Aorta (tissue), 5 donors: ENCODE measurements around the gene RAB25. TPM values are rescaled to one million over a fixed set of nuclear protein-coding genes. Genes with fewer than 3 reads are reported as not detected.

Experiments used
- ATAC-seq: fragments of 200-7000 bp; cut with Tn5 transposase; one replicate; pipeline ENCODE4 v1.9.1; 2022; ENCODE audit warnings: moderate library complexity; ENCODE audit not compliant: low FRiP score
- DNase-seq, 2 donors: peaks; one replicate each; pipeline ENCODE4 v3.0.0-alpha.2; 2020
- H3K27ac ChIP-seq, 2 donors: one replicate each; pipeline ENCODE4 v1.5.1; 2013; ENCODE audit warnings: low read length in 2 of 2, mild to moderate bottlenecking in 2 of 2, moderate library complexity in 2 of 2, control low read depth in 1 of 2, inconsistent platforms in 1 of 2, low read depth in 1 of 2
- H3K27me3 ChIP-seq, 2 donors: one replicate each; pipeline ENCODE4 v1.6.1; 2013; ENCODE audit warnings: control low read depth in 1 of 2, low read length in 1 of 2, mild to moderate bottlenecking in 1 of 2, moderate library complexity in 1 of 2; ENCODE audit not compliant: insufficient read depth in 2 of 2, control insufficient read depth in 1 of 2
- H3K36me3 ChIP-seq, 2 donors: one replicate each; pipeline ENCODE4 v1.6.1; 2013; ENCODE audit warnings: control low read depth in 1 of 2, low read length in 1 of 2, mild to moderate bottlenecking in 1 of 2; ENCODE audit not compliant: insufficient read depth in 2 of 2, control insufficient read depth in 1 of 2
- H3K4me1 ChIP-seq, 2 donors: one replicate each; pipeline ENCODE4 v1.6.1; 2013; ENCODE audit warnings: low read length in 2 of 2, control low read depth in 1 of 2, mild to moderate bottlenecking in 1 of 2, moderate library complexity in 1 of 2; ENCODE audit not compliant: insufficient read depth in 2 of 2, control insufficient read depth in 1 of 2
- H3K4me3 ChIP-seq, 2 donors: one replicate each; pipeline ENCODE4 v1.5.1; 2013; ENCODE audit warnings: low read length in 2 of 2, control low read depth in 1 of 2, mild to moderate bottlenecking in 1 of 2
- H3K9me3 ChIP-seq: one replicate; pipeline ENCODE4 v1.6.1; 2013; ENCODE audit warnings: mild to moderate bottlenecking, low read length; ENCODE audit not compliant: control insufficient read depth
- WGBS, 2 donors: extraction: QIAGEN DNeasy Blood & Tissue Kit; methylation state at CpG; one replicate each; pipeline ENCODE4 v1.1.7; 2013; 5-methylcytosine and 5-hydroxymethylcytosine counted together
- intact Hi-C, 2 donors: fragments of 100-400 bp; cut with DNase I; formaldehyde crosslinking; loops; one replicate each; pipeline versions ENCODE4 v1.14.2 to v1.15.0; 2022
- polyA plus RNA-seq, 2 donors: library from polyadenylated mRNA; stranded (reverse); fragments of 200-250 nt; gene quantifications; one replicate each; pipeline ENCODE4 v1.2.3, GENCODE V29; 2013
- total RNA-seq, 2 donors: library from RNA; stranded (reverse); fragmentation: NEBNext Ultra II Directional; extraction: Animal tissue kit (Norgen Biotek cat#: 25700); gene quantifications; one replicate each; pipeline ENCODE4 v1.2.1, GENCODE V29; 2021
- donor health status: healthy with polysubstance abuse.
- donor health status: Bipolar disorder and iron deficiency.
- donor health status: DM: no; HTN: no; CAD: no.
- donor health status: DM: no; HTN: no; CAD: no.
- donor health status: DM: yes; HTN: yes; CAD: no.

Gene RAB25
- total and polyA plus RNA-seq, 4 donors = 1.5 to 32.4 TPM; not detected in 2

DNA sequence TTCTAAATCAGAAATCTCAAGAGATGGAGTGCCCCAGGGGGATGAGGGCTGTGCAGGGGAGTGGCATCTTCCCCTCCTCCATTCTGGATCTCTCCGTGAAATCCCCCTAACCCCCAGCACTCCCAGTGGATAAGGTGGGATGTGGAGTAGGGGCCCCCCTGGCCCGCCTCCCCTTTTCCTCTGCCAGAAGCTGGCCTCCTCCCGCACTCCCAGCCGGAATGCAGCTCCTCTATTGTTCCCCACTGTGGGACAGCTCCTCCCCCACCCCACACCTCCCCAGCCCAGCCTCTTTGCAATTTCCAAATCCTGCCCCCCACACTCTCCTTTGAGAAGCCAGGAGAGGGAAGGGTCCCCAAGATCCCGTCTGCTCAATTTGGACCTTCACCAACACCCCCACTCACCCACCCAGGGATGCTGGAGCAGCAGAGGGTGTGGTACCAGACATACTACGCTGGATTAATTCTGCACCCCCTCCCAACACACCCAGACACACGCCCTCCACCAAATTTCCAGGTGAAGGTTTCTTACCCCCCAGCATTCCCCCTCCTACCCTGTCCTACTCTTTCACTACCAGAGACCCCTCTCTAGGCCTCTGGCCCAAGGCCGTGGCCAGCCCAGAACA lies 19.4 kb downstream of the RAB25 start:
- no peaks in the 10 kb centered on the region for H3K9me3 ChIP-seq
- DNase-seq (no peak), ATAC-seq (no peak)
- WGBS, 2 donors = 61 to 72% methylated on average over 8 of the region's 8 CpGs
- H3K36me3 ChIP-seq = no peaks in the 10 kb centered on the region
- intact Hi-C loops = no loop called here
- no peaks in the 10 kb centered on the region for H3K27me3 ChIP-seq
- no peaks in the 10 kb centered on the region for H3K4me1 ChIP-seq
- no peak overlapping the region for H3K4me3 ChIP-seq
- no peak overlapping the region for H3K27ac ChIP-seq

DNA sequence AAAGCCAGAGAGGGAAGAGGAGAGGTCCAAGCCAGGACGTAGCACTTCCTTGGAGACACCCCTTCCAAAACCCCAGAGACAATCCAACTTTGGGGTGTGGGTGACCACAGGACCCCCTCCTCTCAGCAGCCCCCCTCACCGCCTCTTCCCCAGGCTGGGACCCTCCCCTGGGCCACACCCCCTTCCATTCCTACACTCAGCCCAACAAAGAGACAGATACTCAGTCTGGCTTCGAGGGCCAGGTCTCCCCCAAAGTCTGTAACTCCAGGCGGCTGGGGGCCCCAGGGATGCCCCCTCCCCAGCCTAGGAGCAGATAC lies 19.9 kb downstream of the RAB25 start:
- Histone ChIP-seq H3K27me3 (no peaks in the 10 kb centered on the region), H3K27ac (no peak overlapping the region), H3K4me1 (no peaks in the 10 kb centered on the region), H3K4me3 (no peak overlapping the region), H3K9me3 (no peaks in the 10 kb centered on the region), H3K36me3 (no peaks in the 10 kb centered on the region)
- intact Hi-C loops = no loop called here
- WGBS, 2 donors = 68 to 70% methylated on average over 4 of the region's 4 CpGs
- DNase-seq (no peak), ATAC-seq (no peak)

DNA sequence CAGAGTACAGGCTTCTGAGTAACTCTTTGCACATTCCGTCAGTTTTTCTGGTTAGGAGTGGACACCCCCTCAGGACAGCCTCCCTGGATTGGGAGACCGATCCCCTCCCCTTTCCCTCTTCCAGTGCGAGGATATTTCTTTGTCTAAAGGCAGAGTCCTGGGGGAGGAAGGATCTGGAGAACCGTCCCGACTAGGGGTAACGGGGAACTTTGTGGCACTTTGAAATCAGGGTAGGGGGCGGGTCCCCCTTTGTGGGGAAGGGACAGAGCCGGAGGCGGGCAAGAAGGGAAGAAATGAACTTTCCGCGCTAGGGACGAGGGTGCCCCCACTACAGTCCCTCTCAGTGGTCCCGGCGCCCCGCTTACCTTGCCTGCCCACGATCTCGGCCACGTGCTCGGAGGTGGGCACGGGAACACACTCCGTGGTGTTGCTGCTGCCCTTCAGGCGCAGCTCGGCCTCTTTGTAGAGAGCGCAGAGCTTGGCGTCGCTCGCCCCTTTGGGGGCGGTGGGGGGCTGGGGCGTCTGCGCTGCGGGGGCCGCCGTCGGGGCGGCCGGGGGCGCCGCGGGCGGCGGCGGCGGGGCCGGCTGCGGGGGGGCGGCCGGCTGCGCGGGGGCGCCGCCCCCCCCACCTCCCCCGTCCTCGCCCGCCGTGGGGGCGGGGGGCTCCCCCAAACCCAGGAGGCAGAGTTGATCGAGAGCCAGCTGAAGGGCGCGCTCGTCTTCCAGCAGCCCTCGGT lies 20.4 kb downstream of the RAB25 start:
- Histone ChIP-seq H3K27me3 (no peaks in the 10 kb centered on the region), H3K4me1 (no peaks in the 10 kb centered on the region), H3K4me3 (peak overlapping the region; percentile 73 to 75), H3K9me3 (no peaks in the 10 kb centered on the region), H3K36me3 (no peaks in the 10 kb centered on the region), H3K27ac (no peak overlapping the region)
- ATAC-seq (no peak), DNase-seq (no peak)
- 5 to 6% methylated on average over 31 to 61 of the region's 61 CpGs for WGBS, 2 donors
- intact Hi-C loops = no loop called here

DNA sequence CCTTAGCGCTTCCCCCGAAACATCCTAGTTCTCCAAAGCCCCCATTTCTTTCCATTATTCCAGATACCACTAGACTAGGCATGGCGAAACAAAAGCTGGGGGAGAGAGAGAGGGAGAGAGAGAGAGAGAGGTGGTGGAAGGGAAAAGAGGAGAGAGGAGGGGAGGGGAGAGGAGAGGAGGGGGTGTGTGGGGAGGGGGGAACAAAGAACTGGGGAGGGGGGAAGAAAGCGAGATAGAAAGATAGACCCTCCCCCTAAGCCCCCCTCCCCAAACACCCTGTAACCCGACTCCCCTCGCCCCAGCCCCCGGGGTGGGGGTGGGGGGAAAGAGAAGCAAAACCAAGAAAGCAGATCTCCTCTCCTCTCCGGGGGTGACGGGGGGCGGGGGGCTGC lies 21.0 kb downstream of the RAB25 start:
- intact Hi-C loops = no loop called here
- Histone ChIP-seq H3K4me1 (no peaks in the 10 kb centered on the region), H3K27ac (no peak overlapping the region), H3K9me3 (no peaks in the 10 kb centered on the region), H3K4me3 (peak overlapping the region; percentile 73 to 75), H3K27me3 (no peaks in the 10 kb centered on the region), H3K36me3 (no peaks in the 10 kb centered on the region)
- no peak for ATAC-seq
- DNase-seq = no peak
- WGBS, 2 donors = 0 to 4% methylated on average over 6 to 10 of the region's 10 CpGs

DNA sequence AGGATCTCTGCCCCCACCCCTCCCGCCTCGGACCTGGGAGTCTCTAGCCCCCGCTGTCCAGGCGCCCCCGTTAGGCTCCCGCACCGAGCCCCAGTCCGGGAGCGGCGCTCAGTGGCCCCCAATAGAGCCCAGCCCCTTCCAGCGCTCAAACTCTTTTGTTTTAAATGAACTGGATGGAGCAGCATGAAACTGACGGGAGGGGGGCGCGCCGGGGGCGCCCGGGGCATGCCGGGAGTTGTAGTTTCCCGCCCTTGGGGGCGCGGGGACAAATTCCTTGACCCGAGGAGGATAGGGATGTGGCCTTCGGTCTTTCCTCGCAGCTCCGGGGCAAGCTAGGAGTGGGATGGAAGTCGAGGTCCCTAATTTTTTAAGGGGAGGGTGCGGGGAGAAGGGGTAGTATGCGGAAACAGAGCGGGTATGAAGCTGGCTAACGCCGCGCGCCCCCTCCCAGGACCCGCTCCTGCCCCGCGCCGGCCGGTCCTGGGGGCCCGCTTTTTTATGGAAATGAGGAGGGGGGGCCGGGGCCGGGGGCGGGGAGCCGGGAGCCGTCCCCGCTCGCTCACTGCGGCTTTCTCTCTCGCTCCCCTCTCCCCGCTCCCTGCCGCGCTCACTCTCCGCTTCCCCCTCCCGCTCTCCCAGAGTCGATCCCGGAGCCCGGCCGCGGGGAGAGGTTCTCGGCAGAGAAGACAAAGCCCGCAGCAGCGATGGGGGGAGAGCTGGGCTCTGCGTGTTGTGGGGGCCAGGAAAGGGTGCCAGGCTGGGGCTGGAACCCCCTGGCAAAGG lies 21.5 kb downstream of the RAB25 start, which contains the start of gene MEX3A:
MEX3A (minus strand) TSS at position 157 of the 783 bp plus-strand sequence. CDS start 467 bp downstream, outside the sequence.
- peak; percentile 85 to 93 for DNase-seq
- 1% methylated on average over 47 to 62 of the region's 62 CpGs for WGBS, 2 donors
- H3K4me3 ChIP-seq = peak within 1 kb of the TSS; percentile 73 to 75
- no peaks in the 10 kb centered on the region for H3K27me3 ChIP-seq
- H3K9me3 ChIP-seq = no peaks in the 10 kb centered on the region
- no peaks in the 10 kb centered on the region for H3K4me1 ChIP-seq
- intact Hi-C loops = no loop called here
- peak; percentile 89 for ATAC-seq
- no peaks in the 10 kb centered on the region for H3K36me3 ChIP-seq
- H3K27ac ChIP-seq = no peak within 1 kb of the TSS

- intact Hi-C loops = no loop called here
- Histone ChIP-seq H3K27me3 (no peaks in the 10 kb centered on the region), H3K36me3 (no peaks in the 10 kb centered on the region), H3K4me1 (no peaks in the 10 kb centered on the region), H3K9me3 (no peaks in the 10 kb centered on the region), H3K4me3 (no peak overlapping the region), H3K27ac (no peak overlapping the region)
- DNase-seq = no peak
- no peak for ATAC-seq
- WGBS, 2 donors = 50 to 56% methylated on average over 7 of the region's 7 CpGs
These were observed 23.1 kb downstream of the RAB25 start for GRCh38 chr1:156083800-156084790.

- H3K4me1 ChIP-seq = no peaks in the 10 kb centered on the region
- WGBS, 2 donors = 32 to 33% methylated on average over 1 of the region's 1 CpG
These were observed 25.3 kb downstream of the RAB25 start for GRCh38 chr1:156086256-156086662.

DNA sequence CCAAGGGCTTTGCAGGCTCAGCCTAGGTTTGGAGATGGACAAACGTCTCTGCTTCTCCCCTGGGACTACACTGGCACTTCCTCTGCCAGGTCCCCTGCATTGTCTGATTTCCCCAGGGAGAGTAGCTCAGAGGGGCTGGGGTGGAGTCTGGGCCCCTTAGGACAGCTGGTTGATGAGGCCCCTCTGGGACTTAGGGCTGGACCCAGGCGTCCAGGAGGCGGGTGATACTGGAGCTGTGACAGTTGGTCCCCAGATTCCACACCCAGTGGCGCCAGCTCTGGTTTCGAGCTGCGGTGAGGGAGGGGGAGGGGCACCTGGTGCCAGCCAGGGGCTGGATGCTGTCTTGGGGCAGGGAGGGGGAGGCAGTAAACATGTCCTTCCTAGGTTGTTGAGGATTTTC lies 28.7 kb downstream of the RAB25 start:
- H3K27ac ChIP-seq = no peak overlapping the region
- DNase-seq (no peak), ATAC-seq (no peak)
- no peaks in the 10 kb centered on the region for H3K27me3 ChIP-seq
- H3K4me3 ChIP-seq = no peak overlapping the region
- H3K36me3 ChIP-seq = no peaks in the 10 kb centered on the region
- intact Hi-C loops = loop anchor here (1.0 kb wide), 1 partner anchor 136 kb away; no protein-coding TSS in a partner anchor
- WGBS, 2 donors = 57 to 66% methylated on average over 6 of the region's 6 CpGs
- H3K4me1 ChIP-seq = no peaks in the 10 kb centered on the region
- H3K9me3 ChIP-seq = no peaks in the 10 kb centered on the region

More at GRCh38 chr1:156086256-156086662, 25.3 kb downstream of the RAB25 start:
- ATAC-seq (no peak), DNase-seq (no peak)
- Histone ChIP-seq H3K9me3 (no peaks in the 10 kb centered on the region), H3K36me3 (no peaks in the 10 kb centered on the region), H3K27me3 (no peaks in the 10 kb centered on the region), H3K4me3 (no peak overlapping the region), H3K27ac (no peak overlapping the region)
- intact Hi-C loops = no loop called here
